ENCODE results near the gene SZRD1.
A peak's percentile ranks its signal among the peaks of the same experiment; 100 is the strongest.
"Not testable (repeated sequence)": the region's sequence is repeated elsewhere in the genome, so short reads cannot be mapped to it uniquely, and the experiment has no call there.

Gene SZRD1

DNA sequence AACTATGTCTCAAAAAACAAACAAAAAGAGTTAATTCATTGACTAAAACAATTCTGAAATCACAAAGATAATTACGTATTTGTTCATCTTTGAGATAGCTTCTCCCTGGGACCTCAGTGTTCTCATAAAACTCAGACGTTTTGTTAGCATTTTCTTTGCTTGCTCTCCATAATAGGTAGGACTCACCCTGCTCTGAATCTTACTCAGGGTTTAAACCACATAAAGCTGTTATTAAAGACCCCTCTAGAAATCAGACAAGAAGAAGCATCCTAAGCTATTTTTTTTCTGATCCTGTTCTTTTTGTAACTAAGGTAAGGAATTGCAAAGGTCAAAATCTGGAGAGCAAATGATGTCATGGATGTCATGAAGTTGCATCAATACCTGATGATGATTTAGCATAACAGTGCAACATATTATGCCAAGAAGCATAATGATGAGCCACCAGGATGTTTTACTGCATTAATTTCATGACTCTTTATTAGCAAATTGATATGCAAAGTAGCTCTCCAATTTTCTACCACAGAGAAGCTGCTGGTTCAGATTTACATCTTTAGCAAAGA lies 17.1 kb upstream of the SZRD1 start:
- Histone ChIP-seq H3K36me3 (ENCODE audit: control insufficient read depth, insufficient read depth, low read length) (no peaks in the 10 kb centered on the region), H3K9ac (ENCODE audit: low read depth, low read length) (no peak overlapping the region), H3K9me3 (ENCODE audit: control insufficient read depth, insufficient read depth, low read length) (no peaks in the 10 kb centered on the region), H3K27me3 (ENCODE audit: control insufficient read depth, insufficient read depth, low read length) (no peaks in the 10 kb centered on the region), H3K4me3 (ENCODE audit: low read depth, low read length) (no peak overlapping the region), H3K4me1 (ENCODE audit: control insufficient read depth, insufficient read depth, low read length) (no peaks in the 10 kb centered on the region)

DNA sequence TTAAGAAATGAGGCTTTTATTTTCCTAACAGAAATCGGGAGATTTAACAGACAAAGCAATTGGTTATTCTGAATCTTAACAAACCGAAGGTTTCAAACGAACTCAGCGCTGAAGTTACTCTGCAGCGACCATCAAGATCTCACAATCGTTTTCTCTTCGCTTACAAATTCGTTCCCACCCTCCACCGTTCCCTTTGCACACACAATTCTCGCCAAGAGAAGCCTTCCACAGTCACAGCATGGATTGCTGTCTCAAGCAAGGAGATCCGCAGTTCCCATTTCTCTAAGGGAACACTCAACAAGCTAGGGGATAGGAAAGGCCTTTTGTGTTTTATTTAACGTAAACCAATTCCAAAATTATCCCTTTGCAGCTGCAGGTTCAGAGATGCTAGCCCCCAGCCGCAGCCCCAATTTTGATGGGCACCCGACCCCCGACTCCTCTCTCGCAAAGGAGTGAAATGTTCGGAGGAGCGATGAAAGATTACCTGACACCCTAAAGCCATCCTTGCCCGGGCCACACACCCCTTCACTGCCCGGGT lies 15.5 kb upstream of the SZRD1 start:
- peak overlapping the region; percentile 56 for H3K9ac ChIP-seq (ENCODE audit: low read depth, low read length)
- no peaks in the 10 kb centered on the region for H3K4me1 ChIP-seq (ENCODE audit: control insufficient read depth, insufficient read depth, low read length)
- H3K9me3 ChIP-seq (ENCODE audit: control insufficient read depth, insufficient read depth, low read length), result no peaks in the 10 kb centered on the region
- no peaks in the 10 kb centered on the region for H3K36me3 ChIP-seq (ENCODE audit: control insufficient read depth, insufficient read depth, low read length)
- H3K27me3 ChIP-seq (ENCODE audit: control insufficient read depth, insufficient read depth, low read length), result no peaks in the 10 kb centered on the region
- H3K4me3 ChIP-seq (ENCODE audit: low read depth, low read length), result peak overlapping the region; percentile 93

DNA sequence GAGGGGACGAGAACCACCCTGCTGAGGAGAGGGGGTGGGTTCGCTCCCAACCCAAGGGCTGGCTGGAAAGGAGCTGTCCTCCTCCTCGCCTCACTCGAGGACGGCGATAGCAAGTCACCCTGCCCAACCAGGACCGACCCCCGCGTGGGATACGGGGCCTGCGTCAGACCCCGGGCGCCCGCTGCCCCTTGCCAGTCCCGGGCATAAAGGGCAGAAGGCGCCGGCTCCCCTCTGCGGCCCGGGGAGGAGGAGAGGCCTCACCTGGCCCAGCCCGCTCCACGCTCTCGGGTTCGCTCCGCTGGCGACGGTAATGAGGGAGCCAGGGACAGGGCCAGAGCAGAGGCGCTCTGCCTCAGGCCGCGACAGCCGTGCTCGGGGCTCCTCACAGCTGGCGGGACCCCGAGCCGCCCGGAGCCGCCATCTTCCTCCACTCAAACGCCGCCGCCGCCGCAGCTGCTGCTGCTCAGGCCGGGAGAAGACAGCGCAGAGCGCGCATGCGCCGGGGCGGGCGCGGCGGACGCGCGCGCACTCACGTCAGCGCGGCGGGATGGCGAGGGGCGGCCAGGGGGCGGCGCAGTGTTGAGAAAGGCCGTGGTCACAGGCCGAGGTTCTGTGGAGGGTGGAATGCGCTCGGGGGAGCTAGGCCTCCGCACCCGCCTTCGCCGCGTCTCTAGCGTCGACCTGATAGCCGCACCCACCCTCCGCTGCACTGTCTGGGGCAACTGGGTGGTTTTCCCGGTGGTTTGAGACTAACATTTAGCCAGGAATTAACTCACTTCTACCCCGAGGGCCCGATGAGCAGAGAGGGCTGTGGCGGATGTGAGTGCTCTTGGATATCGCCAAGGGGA lies 14.8 kb upstream of the SZRD1 start, which contains the start of gene FBXO42:
TSS of gene FBXO42 (minus strand) at position 487 of the 848 bp plus-strand sequence. CDS start 37,062 bp downstream, outside the sequence.
- Histone ChIP-seq H3K4me3 (ENCODE audit: low read depth, low read length) (peak within 1 kb of the TSS; percentile 93), H3K36me3 (ENCODE audit: control insufficient read depth, insufficient read depth, low read length) (no peaks in the 10 kb centered on the region), H3K4me1 (ENCODE audit: control insufficient read depth, insufficient read depth, low read length) (no peaks in the 10 kb centered on the region), H3K9ac (ENCODE audit: low read depth, low read length) (peak within 1 kb of the TSS; percentile 56), H3K9me3 (ENCODE audit: control insufficient read depth, insufficient read depth, low read length) (no peaks in the 10 kb centered on the region), H3K27me3 (ENCODE audit: control insufficient read depth, insufficient read depth, low read length) (no peaks in the 10 kb centered on the region)

DNA sequence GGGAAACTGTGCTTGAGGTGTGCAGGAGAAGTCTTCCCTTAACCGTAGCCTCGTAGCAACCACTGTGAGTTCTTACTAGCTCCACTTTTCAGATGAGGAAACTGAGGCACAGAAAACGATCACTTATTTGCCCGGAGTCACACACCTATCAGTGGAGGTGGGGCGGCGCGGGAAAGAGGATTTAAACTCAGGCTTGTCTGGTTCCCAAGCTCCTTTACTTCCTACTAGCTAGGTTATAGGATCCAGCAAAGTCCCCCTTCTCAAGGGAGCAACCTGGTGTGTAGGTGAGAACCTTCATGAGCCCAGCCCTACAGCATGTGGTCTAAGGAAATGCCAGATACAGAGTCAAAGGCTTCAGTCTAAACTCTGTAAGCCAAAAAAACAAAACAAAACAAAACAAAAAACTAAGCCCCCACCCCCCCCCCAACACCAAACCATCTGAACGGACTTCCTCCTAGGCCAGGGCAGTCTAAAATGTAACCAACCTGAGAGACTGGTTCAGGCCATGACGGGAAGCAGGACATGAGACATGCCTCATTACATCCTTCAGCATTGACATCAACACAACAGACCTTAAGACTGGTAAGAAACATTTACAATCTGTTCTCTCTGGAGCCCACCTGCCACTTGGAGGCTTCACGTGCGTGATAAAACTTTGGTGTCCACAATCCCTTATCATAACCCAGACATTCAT lies 14.1 kb upstream of the SZRD1 start:
- Histone ChIP-seq H3K9ac (ENCODE audit: low read depth, low read length) (peak overlapping the region; percentile 41), H3K36me3 (ENCODE audit: control insufficient read depth, insufficient read depth, low read length) (no peaks in the 10 kb centered on the region), H3K4me3 (ENCODE audit: low read depth, low read length) (peak overlapping the region; percentile 93), H3K4me1 (ENCODE audit: control insufficient read depth, insufficient read depth, low read length) (no peaks in the 10 kb centered on the region), H3K9me3 (ENCODE audit: control insufficient read depth, insufficient read depth, low read length) (no peaks in the 10 kb centered on the region), H3K27me3 (ENCODE audit: control insufficient read depth, insufficient read depth, low read length) (no peaks in the 10 kb centered on the region)

DNA sequence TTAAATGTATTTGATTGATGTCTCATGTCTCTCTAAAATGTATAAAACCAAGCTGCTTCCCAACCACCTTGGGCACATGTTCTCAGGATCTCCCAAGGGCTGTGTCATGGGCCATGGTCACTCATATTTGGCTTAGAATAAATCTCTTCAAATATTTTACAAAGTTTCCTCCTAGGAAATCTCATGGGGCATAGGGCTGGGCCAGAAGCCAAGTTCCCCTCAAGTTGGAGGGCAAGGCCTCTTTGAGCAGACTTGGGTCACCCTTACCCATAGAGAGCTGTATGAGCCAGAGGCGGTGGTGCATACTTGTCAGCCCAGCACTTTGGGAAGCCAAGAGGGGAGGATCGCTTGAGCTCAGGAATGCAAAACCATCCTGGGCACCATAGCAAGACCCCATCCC lies 12.4 kb upstream of the SZRD1 start:
- no peaks in the 10 kb centered on the region for H3K9me3 ChIP-seq (ENCODE audit: control insufficient read depth, insufficient read depth, low read length)
- H3K4me3 ChIP-seq (ENCODE audit: low read depth, low read length), result no peak overlapping the region
- no peaks in the 10 kb centered on the region for H3K27me3 ChIP-seq (ENCODE audit: control insufficient read depth, insufficient read depth, low read length)
- H3K36me3 ChIP-seq (ENCODE audit: control insufficient read depth, insufficient read depth, low read length), result no peaks in the 10 kb centered on the region
- no peaks in the 10 kb centered on the region for H3K4me1 ChIP-seq (ENCODE audit: control insufficient read depth, insufficient read depth, low read length)
- no peak overlapping the region for H3K9ac ChIP-seq (ENCODE audit: low read depth, low read length)

DNA sequence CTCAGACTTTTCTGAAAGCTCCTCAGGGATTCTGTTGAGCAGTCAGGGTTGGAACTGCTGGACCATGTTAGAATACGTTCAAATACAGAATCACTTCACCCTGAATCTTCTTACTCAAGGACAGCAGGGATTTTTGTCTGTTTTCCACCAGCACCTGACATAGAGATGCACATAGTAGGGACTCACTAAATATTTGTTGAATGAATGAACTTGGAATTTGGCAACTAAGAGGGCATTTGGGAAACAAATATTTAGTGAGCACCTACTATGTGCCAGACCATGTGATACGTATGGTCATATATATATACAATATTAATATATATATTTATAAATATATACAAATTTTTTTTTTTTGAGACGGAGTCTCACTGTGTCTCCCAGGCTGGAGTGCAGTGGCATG lies 10.2 kb upstream of the SZRD1 start:
- no peaks in the 10 kb centered on the region for H3K4me1 ChIP-seq (ENCODE audit: control insufficient read depth, insufficient read depth, low read length)

DNA sequence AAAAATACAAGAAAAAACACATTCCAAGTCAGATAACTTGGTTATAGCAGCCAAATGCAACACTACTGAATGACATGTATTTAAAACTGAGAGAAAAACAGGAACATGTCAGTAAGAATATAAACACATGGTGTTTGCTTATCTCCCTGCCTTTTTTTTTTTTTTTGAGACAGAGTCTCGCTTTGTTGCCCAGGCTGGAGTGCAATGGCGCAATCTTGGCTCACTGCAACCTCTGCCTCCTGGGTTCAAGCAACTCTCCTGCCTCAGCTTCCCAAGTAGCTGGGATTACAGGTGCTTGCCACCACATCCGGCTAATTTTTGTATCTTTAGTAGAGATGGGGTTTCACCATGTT lies 1.9 kb upstream of the SZRD1 start:
- not testable (repeated sequence) for H3K4me3 ChIP-seq (ENCODE audit: low read depth, low read length); H3K9ac ChIP-seq (ENCODE audit: low read depth, low read length); H3K27me3 ChIP-seq (ENCODE audit: control insufficient read depth, insufficient read depth, low read length); H3K36me3 ChIP-seq (ENCODE audit: control insufficient read depth, insufficient read depth, low read length); H3K4me1 ChIP-seq (ENCODE audit: control insufficient read depth, insufficient read depth, low read length); H3K9me3 ChIP-seq (ENCODE audit: control insufficient read depth, insufficient read depth, low read length)

More for the DNA sequence above, 10.2 kb upstream of the SZRD1 start:
- Histone ChIP-seq H3K4me3 (ENCODE audit: low read depth, low read length) (no peak overlapping the region), H3K36me3 (ENCODE audit: control insufficient read depth, insufficient read depth, low read length) (no peaks in the 10 kb centered on the region), H3K9me3 (ENCODE audit: control insufficient read depth, insufficient read depth, low read length) (no peaks in the 10 kb centered on the region), H3K9ac (ENCODE audit: low read depth, low read length) (no peak overlapping the region), H3K27me3 (ENCODE audit: control insufficient read depth, insufficient read depth, low read length) (no peaks in the 10 kb centered on the region)

DNA sequence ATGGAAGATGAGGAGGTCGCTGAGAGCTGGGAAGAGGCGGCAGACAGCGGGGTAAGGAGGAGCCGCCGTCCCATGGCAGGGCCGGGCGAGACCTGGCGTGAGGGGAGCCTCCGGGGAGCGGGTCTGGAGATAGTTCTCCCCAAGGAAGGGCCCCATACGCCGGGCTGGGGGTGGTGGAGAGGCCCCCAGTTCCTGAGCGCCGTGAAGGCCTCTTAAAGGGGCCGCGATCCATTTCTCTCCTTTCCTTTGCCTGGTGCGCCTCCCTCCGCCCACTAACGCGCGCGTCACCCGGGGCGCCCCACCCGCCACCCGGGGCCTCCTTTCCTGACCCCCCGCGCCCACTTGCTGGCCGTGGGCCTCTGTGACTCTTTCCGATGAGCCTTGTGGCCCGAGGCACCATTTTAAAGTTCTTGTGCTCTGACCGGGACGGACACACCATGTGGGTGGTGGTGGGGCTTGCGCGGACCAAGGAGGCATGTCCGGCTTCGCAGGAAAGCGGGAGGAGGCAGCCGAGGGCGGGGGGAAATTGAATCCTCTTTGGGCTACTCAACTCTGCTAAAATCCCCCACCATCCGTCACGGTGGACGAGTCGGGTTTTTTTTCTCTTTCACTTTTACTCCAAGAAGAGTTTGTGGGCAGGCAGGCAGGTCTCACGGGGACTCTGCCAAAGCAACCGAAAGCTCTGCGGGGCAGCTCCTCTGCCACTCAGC lies 371 bp downstream of the SZRD1 start:
- peak overlapping the region; percentile 84 for H3K9ac ChIP-seq (ENCODE audit: low read depth, low read length)
- no peaks in the 10 kb centered on the region for H3K27me3 ChIP-seq (ENCODE audit: control insufficient read depth, insufficient read depth, low read length)
- H3K4me1 ChIP-seq (ENCODE audit: control insufficient read depth, insufficient read depth, low read length), result peaks cover 8% of the 10 kb centered on the region
- no peaks in the 10 kb centered on the region for H3K36me3 ChIP-seq (ENCODE audit: control insufficient read depth, insufficient read depth, low read length)
- peak overlapping the region; percentile 74 for H3K4me3 ChIP-seq (ENCODE audit: low read depth, low read length)
- no peaks in the 10 kb centered on the region for H3K9me3 ChIP-seq (ENCODE audit: control insufficient read depth, insufficient read depth, low read length)

DNA sequence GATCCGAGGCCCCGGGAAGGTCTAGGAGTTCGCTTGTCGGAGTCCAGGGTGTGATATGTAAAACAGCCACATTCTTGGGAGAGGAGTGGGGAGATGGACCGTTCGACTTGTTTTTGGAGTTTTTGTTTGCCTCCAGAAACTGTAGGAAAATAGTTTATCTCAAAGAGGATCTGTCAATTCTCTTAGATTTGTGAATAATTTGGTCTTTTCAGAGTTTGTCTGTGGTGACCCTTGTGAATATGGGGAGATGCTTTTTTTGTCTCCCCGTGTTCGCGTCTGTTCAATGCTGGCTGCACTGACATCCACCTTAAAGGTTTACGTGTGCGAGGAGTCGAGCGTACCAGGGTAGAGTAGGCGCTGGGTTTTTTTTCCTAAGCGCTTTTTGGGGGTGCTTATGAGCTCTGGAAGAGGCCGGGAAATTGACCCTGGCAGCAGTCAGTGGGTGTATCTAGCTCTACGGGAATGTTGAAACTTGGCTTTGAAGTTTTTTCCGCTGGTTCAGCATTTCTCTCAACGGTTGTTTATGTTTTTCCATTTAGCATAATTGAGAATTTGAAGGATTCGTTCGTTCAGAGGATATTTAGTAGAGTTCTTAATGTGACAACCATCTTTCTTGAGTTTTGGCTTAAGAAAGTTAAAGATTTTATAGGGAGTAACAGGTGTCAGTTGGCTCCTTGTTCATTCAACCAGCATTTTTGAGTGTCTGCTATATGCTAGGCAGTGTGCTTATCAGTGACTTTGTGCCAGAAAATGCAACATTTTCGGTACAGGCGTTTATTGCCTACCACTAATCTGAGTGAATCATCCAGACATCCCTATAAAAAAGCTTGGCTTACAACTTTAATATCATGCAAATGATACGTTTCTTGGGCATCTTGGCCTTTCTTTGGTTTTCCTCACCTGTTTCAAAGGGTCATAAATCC lies 1.2 kb downstream of the SZRD1 start:
- Histone ChIP-seq H3K9me3 (ENCODE audit: control insufficient read depth, insufficient read depth, low read length) (no peaks in the 10 kb centered on the region), H3K36me3 (ENCODE audit: control insufficient read depth, insufficient read depth, low read length) (no peaks in the 10 kb centered on the region), H3K9ac (ENCODE audit: low read depth, low read length) (peak overlapping the region; percentile 84), H3K27me3 (ENCODE audit: control insufficient read depth, insufficient read depth, low read length) (no peaks in the 10 kb centered on the region), H3K4me3 (ENCODE audit: low read depth, low read length) (peak overlapping the region; percentile 74), H3K4me1 (ENCODE audit: control insufficient read depth, insufficient read depth, low read length) (peaks cover 8% of the 10 kb centered on the region)

DNA sequence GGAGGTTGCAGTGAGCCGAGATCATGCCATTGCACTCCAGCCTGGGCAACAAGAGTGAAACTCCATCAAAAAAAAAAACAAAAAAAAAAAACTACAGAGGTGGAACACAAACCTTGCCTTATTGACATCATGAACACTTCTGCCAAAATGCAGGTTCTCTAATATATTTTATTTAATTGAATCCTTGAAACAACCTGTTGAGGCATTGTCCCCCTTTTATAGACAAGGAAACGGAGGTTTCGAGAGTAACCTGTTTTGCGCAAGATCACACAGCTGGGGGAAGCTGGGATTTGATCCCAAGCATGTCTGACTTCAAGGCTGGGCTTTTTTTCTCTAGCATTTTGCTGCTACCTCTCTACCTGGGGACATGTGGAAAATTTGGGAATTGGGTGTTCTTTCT lies 2.8 kb downstream of the SZRD1 start:
- Histone ChIP-seq H3K4me3 (ENCODE audit: low read depth, low read length) (no peak overlapping the region), H3K36me3 (ENCODE audit: control insufficient read depth, insufficient read depth, low read length) (no peaks in the 10 kb centered on the region), H3K9ac (ENCODE audit: low read depth, low read length) (no peak overlapping the region), H3K9me3 (ENCODE audit: control insufficient read depth, insufficient read depth, low read length) (no peaks in the 10 kb centered on the region), H3K4me1 (ENCODE audit: control insufficient read depth, insufficient read depth, low read length) (peaks cover 8% of the 10 kb centered on the region), H3K27me3 (ENCODE audit: control insufficient read depth, insufficient read depth, low read length) (no peaks in the 10 kb centered on the region)

Measured in iPS-15b (cell line).